HCT116 (cell line): ENCODE results near the gene DPP6. TPM values are rescaled to one million over a fixed set of nuclear protein-coding genes. Genes with fewer than 3 reads are reported as not detected.

Experiments
- ATAC-seq: fragments of 200-7000 bp; cut with Tn5 transposase; 2 replicates; pipeline ENCODE4 v1.9.1; 2020; ENCODE audit warnings: mild to moderate bottlenecking, moderate library complexity
- BruUV-seq: library from RNA; stranded (reverse); fragments of 400-500 nt; replicated peaks from 2 replicates; lab custom pipeline; 2021; lab: Mats Ljungman, UMichigan
- CTCF ChIA-PET: fragments of 300-600 bp; sonication (Branson Sonifier 250); formaldehyde crosslinking; loops from one replicate; lab custom pipeline; 2021; ENCODE audit warnings: antibody characterized with exemption; lab: Charles Lee
- POLR2A ChIA-PET: fragments of 300-600, 350-600 bp; sonication (Branson Sonifier 250); formaldehyde crosslinking; loops from one replicate; lab custom pipeline; 2021; ENCODE audit warnings: antibody characterized with exemption; lab: Charles Lee
- RAD21 ChIA-PET, 2 experiments: fragments of 300-600 bp; sonication (Branson Sonifier 250); formaldehyde crosslinking; loops; one replicate each; lab custom pipeline; 2023; ENCODE audit warnings: low total read pairs in 2 of 2; ENCODE audit not compliant: uncharacterized antibody in 2 of 2, unreplicated experiment in 2 of 2, low non-redundant PET in 1 of 2; lab: Charles Lee
- DNase-seq: peaks from one replicate; pipeline ENCODE4 v3.0.0-alpha.2; 2010; ENCODE audit warnings: low read depth, low spot score
- H2AFZ ChIP-seq: fragments of 200-600 bp; shearing (Covaris generic), sonication (generic); 2 replicates; pipeline ENCODE4 v1.6.1; 2017; ENCODE audit warnings: low read depth, mixed run types, mixed read lengths, antibody characterized with exemption, low read length; ENCODE audit not compliant: poor library complexity, severe bottlenecking
- H3K27ac ChIP-seq: 2 replicates; pipeline ENCODE4 v1.5.1; 2012; ENCODE audit warnings: low read depth, low read length
- H3K27me3 ChIP-seq: fragments of 200-600 bp; sonication (generic); 2 replicates; pipeline ENCODE4 v1.6.1; 2016; ENCODE audit warnings: mixed run types, low read length, mixed read lengths; ENCODE audit not compliant: insufficient read depth
- H3K36me3 ChIP-seq, 2 experiments: fragments of 200-500 bp in 1 of 2; fragments of 200-600 bp in 1 of 2; sonication (Bioruptor generic) in 1 of 2; sonication (generic) in 1 of 2; 2 replicates each; pipeline versions ENCODE4 v1.5.1 to v1.6.1; 2014 to 2016; ENCODE audit warnings: low read length in 2 of 2, inconsistent platforms in 1 of 2, mixed read lengths in 1 of 2, mixed run types in 1 of 2; ENCODE audit not compliant: insufficient read depth in 2 of 2, control insufficient read depth in 1 of 2
- H3K4me1 ChIP-seq, 2 experiments: fragments of 200-600 bp in 1 of 2; sonication (generic) in 1 of 2; 2 replicates each; pipeline versions ENCODE4 v1.5.1 to v1.6.1; 2012 to 2017; ENCODE audit warnings: low read length in 2 of 2, inconsistent platforms in 1 of 2, mild to moderate bottlenecking in 1 of 2, mixed read lengths in 1 of 2, mixed run types in 1 of 2, moderate library complexity in 1 of 2; ENCODE audit not compliant: insufficient read depth in 2 of 2, control insufficient read depth in 1 of 2
- H3K4me2 ChIP-seq: fragments of 200-600 bp; sonication (generic); 2 replicates; pipeline ENCODE4 v1.6.1; 2017; ENCODE audit warnings: mixed run types, low read length, mixed read lengths
- H3K4me3 ChIP-seq, 2 experiments: fragments of 200-600 bp in 1 of 2; sonication (generic) in 1 of 2; replicated peaks in 1 of 2; 2 replicates each; pipeline ENCODE4 v1.5.1; 2011 to 2016; ENCODE audit warnings: low read length in 2 of 2, control low read depth in 1 of 2, low read depth in 1 of 2, mild to moderate bottlenecking in 1 of 2, mixed read lengths in 1 of 2, mixed run types in 1 of 2
- H3K79me2 ChIP-seq: fragments of 200-600 bp; sonication (generic); 2 replicates; pipeline ENCODE4 v1.6.1; 2017; ENCODE audit warnings: mild to moderate bottlenecking, mixed run types, low read length, moderate library complexity, mixed read lengths; ENCODE audit not compliant: insufficient read depth
- H3K9ac ChIP-seq: fragments of 200-600 bp; sonication (generic); 2 replicates; pipeline ENCODE4 v1.6.1; 2016; ENCODE audit warnings: low read length, mixed read lengths
- H3K9me2 ChIP-seq: fragments of 200-600 bp; sonication (generic), shearing (Covaris generic); 2 replicates; pipeline ENCODE4 v1.6.1; 2017; ENCODE audit warnings: mixed run types, mild to moderate bottlenecking, moderate library complexity; ENCODE audit not compliant: insufficient read depth
- H3K9me3 ChIP-seq, 2 experiments: fragments of 200-500 bp in 1 of 2; fragments of 200-600 bp in 1 of 2; sonication (Bioruptor generic) in 1 of 2; sonication (generic) in 1 of 2; 2 replicates each; pipeline ENCODE4 v1.6.1; 2014 to 2017; ENCODE audit warnings: low read length in 2 of 2, mixed read lengths in 2 of 2, inconsistent platforms in 1 of 2, low read depth in 1 of 2, mild to moderate bottlenecking in 1 of 2, mixed run types in 1 of 2, moderate library complexity in 1 of 2; ENCODE audit not compliant: control insufficient read depth in 1 of 2, insufficient read depth in 1 of 2
- H4K20me1 ChIP-seq: fragments of 200-600 bp; sonication (generic), shearing (Covaris generic); 2 replicates; pipeline ENCODE4 v1.6.1; 2017; ENCODE audit warnings: mixed run types, mild to moderate bottlenecking, moderate library complexity; ENCODE audit not compliant: insufficient read depth
- CBX3 ChIP-seq: IDR thresholded peaks from 2 replicates; pipeline ENCODE4 v1.6.1; 2012; ENCODE audit warnings: low read depth
- EGR1 ChIP-seq: IDR thresholded peaks from 2 replicates; pipeline ENCODE4 v1.6.1; 2012; ENCODE audit warnings: low read depth
- ELF1 ChIP-seq: IDR thresholded peaks from 2 replicates; pipeline ENCODE4 v1.6.1; 2012; ENCODE audit warnings: low read depth, borderline replicate concordance
- EZH2 ChIP-seq: fragments of 200-600 bp; sonication (generic); IDR thresholded peaks from 2 replicates; pipeline ENCODE4 v1.6.1; 2017; ENCODE audit warnings: antibody characterized with exemption, mixed run types
- FOSL1 ChIP-seq: IDR thresholded peaks from 2 replicates; pipeline ENCODE4 v1.6.1; 2012; ENCODE audit warnings: low read depth
- POLR2A ChIP-seq: IDR thresholded peaks from 2 replicates; pipeline ENCODE4 v1.7.0; 2011; ENCODE audit warnings: borderline replicate concordance; ENCODE audit not compliant: insufficient read depth, insufficient read length; ENCODE audit errors: extremely low read depth
- RAD21 ChIP-seq: IDR thresholded peaks from 2 replicates; pipeline ENCODE4 v1.6.1; 2012; ENCODE audit warnings: low read depth, mild to moderate bottlenecking
- SIN3A ChIP-seq: IDR thresholded peaks from 2 replicates; pipeline ENCODE4 v1.6.1; 2012; ENCODE audit warnings: low read depth
- SRF ChIP-seq: IDR thresholded peaks from 2 replicates; pipeline ENCODE4 v1.6.1; 2012; ENCODE audit warnings: low read depth
- TCF7L2 ChIP-seq: IDR thresholded peaks from 2 replicates; pipeline ENCODE4 v1.7.0; 2011; ENCODE audit warnings: borderline replicate concordance, inconsistent platforms; ENCODE audit not compliant: insufficient read depth, insufficient read length; ENCODE audit errors: extremely low read depth
- YY1 ChIP-seq: IDR thresholded peaks from 2 replicates; pipeline ENCODE4 v1.6.1; 2011; ENCODE audit warnings: low read length, low read depth, moderate library complexity, mild to moderate bottlenecking; ENCODE audit not compliant: insufficient replicate concordance; ENCODE audit errors: extremely low read depth
- ZNF274 ChIP-seq: fragments of 200-500 bp; sonication (Bioruptor generic); IDR thresholded peaks from 2 replicates; pipeline ENCODE4 v1.6.1; 2014; ENCODE audit warnings: mild to moderate bottlenecking, low read depth, low read length, inconsistent platforms
- intact Hi-C: fragments of 100-400 bp; cut with micrococcal nuclease; formaldehyde crosslinking; loops from 2 replicates; pipeline ENCODE4 v1.10.0; 2022
- total RNA-seq: library from RNA; stranded (reverse); gene quantifications from one replicate; pipeline ENCODE4 v1.2.1, GENCODE V29; 2021; ENCODE audit not compliant: unreplicated experiment
- TF ChIP-seq, protein P1 (sequence below): IDR thresholded peaks from 2 replicates; pipeline ENCODE4 v1.6.1; 2012
- TF ChIP-seq, protein P2 (sequence below), 3 experiments: fragments of 200-600 bp in 1 of 3; sonication (generic) in 1 of 3; IDR thresholded peaks in 2 of 3; conservative IDR thresholded peaks in 1 of 3; 2 replicates each; pipeline ENCODE4 v1.5.1; 2012 to 2017; ENCODE audit warnings: low read depth in 2 of 3, low read length in 2 of 3, antibody characterized with exemption in 1 of 3, borderline replicate concordance in 1 of 3, control low read depth in 1 of 3, mild to moderate bottlenecking in 1 of 3, mixed read lengths in 1 of 3, mixed run types in 1 of 3, moderate library complexity in 1 of 3; ENCODE audit not compliant: insufficient read depth in 1 of 3
- TF ChIP-seq, protein P3 (sequence below): IDR thresholded peaks from 2 replicates; pipeline ENCODE4 v1.6.1; 2012; ENCODE audit warnings: low read depth

The DPP6 gene
- total RNA-seq, 1 experiment from 2014 or later = not detected

DNA sequence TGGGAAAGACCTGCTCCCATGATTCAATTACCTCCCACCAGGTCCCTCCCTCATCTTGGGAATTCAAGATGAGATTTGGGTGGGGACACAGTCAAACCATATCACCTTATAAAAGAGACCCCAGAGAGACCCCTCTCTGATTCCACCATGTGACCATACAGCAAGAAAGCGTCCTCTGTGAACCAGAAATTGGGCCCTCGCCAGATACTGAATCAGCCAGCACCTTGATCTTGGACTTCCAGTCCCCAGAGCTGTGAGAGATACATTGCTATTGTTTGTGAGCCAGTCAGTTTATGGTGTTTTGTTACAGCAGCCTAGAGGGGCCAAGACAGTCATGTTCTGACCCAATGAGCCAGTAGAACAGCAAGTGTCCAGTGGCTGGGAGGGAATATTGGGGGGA lies 718.2 kb downstream of the DPP6 start:
- DNase-seq (no peak), ATAC-seq (no peak)
- Histone ChIP-seq H3K4me2 (no peak overlapping the region), H3K27me3 (no peaks in the 10 kb centered on the region), H3K9me3 (no peaks in the 10 kb centered on the region), H3K9me2 (no peaks in the 10 kb centered on the region), H3K79me2 (no peaks in the 10 kb centered on the region), H3K36me3 (no peaks in the 10 kb centered on the region), H3K9ac (no peak overlapping the region), H3K27ac (no peak overlapping the region), H2AFZ (no peak overlapping the region), H3K4me1 (no peaks in the 10 kb centered on the region; a peak in 1 of 4 replicates), H4K20me1 (no peaks in the 10 kb centered on the region), H3K4me3 (no peak overlapping the region)
- RAD21 ChIA-PET = no interaction called here
- TF ChIP-seq, protein P1, sequence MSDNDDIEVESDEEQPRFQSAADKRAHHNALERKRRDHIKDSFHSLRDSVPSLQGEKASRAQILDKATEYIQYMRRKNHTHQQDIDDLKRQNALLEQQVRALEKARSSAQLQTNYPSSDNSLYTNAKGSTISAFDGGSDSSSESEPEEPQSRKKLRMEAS = no peak
- TF ChIP-seq TCF7L2 (no peak), ELF1 (no peak), YY1 (no peak), FOSL1 (no peak), CBX3 (no peak), SRF (no peak), ZNF274 (no peak), SIN3A (no peak), RAD21 (no peak), EZH2 (no peak), POLR2A (no peak), EGR1 (no peak)
- TF ChIP-seq, protein P2, sequence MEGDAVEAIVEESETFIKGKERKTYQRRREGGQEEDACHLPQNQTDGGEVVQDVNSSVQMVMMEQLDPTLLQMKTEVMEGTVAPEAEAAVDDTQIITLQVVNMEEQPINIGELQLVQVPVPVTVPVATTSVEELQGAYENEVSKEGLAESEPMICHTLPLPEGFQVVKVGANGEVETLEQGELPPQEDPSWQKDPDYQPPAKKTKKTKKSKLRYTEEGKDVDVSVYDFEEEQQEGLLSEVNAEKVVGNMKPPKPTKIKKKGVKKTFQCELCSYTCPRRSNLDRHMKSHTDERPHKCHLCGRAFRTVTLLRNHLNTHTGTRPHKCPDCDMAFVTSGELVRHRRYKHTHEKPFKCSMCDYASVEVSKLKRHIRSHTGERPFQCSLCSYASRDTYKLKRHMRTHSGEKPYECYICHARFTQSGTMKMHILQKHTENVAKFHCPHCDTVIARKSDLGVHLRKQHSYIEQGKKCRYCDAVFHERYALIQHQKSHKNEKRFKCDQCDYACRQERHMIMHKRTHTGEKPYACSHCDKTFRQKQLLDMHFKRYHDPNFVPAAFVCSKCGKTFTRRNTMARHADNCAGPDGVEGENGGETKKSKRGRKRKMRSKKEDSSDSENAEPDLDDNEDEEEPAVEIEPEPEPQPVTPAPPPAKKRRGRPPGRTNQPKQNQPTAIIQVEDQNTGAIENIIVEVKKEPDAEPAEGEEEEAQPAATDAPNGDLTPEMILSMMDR (IDR thresholded peaks at IDR 0.05 in 2 of 3, conservative IDR thresholded peaks at IDR 0.05 in 1 of 3; ENCODE audit: borderline replicate concordance in 1 of 3, insufficient read depth in 1 of 3, low read depth in 2 of 3, low read length in 2 of 3) = no peak
- TF ChIP-seq, protein P3, sequence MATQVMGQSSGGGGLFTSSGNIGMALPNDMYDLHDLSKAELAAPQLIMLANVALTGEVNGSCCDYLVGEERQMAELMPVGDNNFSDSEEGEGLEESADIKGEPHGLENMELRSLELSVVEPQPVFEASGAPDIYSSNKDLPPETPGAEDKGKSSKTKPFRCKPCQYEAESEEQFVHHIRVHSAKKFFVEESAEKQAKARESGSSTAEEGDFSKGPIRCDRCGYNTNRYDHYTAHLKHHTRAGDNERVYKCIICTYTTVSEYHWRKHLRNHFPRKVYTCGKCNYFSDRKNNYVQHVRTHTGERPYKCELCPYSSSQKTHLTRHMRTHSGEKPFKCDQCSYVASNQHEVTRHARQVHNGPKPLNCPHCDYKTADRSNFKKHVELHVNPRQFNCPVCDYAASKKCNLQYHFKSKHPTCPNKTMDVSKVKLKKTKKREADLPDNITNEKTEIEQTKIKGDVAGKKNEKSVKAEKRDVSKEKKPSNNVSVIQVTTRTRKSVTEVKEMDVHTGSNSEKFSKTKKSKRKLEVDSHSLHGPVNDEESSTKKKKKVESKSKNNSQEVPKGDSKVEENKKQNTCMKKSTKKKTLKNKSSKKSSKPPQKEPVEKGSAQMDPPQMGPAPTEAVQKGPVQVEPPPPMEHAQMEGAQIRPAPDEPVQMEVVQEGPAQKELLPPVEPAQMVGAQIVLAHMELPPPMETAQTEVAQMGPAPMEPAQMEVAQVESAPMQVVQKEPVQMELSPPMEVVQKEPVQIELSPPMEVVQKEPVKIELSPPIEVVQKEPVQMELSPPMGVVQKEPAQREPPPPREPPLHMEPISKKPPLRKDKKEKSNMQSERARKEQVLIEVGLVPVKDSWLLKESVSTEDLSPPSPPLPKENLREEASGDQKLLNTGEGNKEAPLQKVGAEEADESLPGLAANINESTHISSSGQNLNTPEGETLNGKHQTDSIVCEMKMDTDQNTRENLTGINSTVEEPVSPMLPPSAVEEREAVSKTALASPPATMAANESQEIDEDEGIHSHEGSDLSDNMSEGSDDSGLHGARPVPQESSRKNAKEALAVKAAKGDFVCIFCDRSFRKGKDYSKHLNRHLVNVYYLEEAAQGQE = no peak
- POLR2A ChIA-PET = no interaction called here
- CTCF ChIA-PET = no interaction called here
- no TSS peak for BruUV-seq
- intact Hi-C loops = no loop called here
